Measurements from ENCODE around the gene CNPY1.

DNA sequence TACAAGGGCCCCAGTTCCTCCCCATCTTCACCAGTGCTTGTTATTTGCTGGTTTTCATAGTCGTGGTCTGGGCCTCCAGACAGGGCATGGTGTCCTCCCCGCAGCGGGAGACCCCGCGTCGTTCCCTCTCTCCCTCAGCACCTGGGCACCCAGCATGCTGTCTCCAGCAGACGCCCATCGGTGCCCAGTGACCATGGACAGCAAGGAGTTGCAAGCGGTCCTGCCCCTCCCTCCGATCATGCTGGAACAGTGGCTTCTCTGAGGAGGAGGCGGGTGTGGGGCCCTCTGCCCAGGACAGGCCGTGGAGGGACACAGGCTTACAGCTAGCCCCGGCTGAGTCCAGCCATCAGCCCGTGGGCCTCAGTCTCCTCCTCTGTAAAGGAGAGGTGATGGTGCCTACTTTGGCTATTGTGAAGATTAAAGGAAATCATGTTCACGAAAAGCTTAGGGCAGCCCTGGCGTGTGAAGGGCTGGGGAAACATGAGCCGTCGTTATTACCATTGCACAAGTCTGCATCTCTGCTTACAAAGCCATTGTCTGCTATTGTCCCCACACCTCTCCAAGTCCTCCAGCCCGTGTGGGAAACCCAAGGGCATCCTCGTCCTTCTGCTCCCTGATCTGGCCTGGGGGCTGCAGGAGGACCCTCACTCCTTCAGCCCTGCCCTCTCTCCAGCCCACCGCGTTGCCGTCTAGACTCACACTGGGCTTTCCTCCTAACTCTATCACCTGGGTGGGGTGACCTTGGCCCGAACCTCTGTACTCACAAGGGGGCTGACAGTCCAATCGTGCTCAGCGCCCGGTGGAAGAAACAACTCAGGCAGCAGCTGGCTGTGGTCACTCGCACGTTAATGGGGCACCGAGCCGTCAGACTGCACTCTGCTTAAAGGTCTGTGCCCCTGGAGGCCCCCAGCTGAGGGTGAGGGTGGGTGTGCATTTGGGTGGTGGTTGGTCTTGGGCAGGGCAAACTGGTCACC, 58.6 kb downstream of the CNPY1 start:
- TF ChIP-seq POLR2A (IDR thresholded peaks at IDR 0.05) = no peak
- TF ChIP-seq, protein P1, sequence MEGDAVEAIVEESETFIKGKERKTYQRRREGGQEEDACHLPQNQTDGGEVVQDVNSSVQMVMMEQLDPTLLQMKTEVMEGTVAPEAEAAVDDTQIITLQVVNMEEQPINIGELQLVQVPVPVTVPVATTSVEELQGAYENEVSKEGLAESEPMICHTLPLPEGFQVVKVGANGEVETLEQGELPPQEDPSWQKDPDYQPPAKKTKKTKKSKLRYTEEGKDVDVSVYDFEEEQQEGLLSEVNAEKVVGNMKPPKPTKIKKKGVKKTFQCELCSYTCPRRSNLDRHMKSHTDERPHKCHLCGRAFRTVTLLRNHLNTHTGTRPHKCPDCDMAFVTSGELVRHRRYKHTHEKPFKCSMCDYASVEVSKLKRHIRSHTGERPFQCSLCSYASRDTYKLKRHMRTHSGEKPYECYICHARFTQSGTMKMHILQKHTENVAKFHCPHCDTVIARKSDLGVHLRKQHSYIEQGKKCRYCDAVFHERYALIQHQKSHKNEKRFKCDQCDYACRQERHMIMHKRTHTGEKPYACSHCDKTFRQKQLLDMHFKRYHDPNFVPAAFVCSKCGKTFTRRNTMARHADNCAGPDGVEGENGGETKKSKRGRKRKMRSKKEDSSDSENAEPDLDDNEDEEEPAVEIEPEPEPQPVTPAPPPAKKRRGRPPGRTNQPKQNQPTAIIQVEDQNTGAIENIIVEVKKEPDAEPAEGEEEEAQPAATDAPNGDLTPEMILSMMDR (IDR thresholded peaks at IDR 0.05) = no peak
- no peak for TF ChIP-seq POLR2AphosphoS5 (IDR thresholded peaks at IDR 0.05; ENCODE audit: insufficient read depth in 1 of 2, low read depth in 1 of 2)

All from vagina (tissue), 2 donors.